GM18907 (cell line): Measurements from ENCODE around the gene PARP14.

ENCODE experiments used
- ATAC-seq: cut with Tn5 transposase; IDR thresholded peaks from one replicate; pipeline ENCODE4 v1.9.1; 2021; ENCODE audit warnings: mild to moderate bottlenecking, moderate library complexity; ENCODE audit not compliant: unreplicated experiment

Gene PARP14

GRCh38 chr3:122766430-122766829 is 85.8 kb downstream of the PARP14 start:
- no peak for ATAC-seq

GRCh38 chr3:122767540-122768372 is 87.1 kb downstream of the PARP14 start:
- ATAC-seq: no peak

- ATAC-seq: no peak
Measured at GRCh38 chr3:122770521-122771202, 90.0 kb downstream of the PARP14 start.

- ATAC-seq: no peak
Measured at GRCh38 chr3:122772827-122773226, 92.2 kb downstream of the PARP14 start.

- peak; percentile 66 for ATAC-seq
Measured at GRCh38 chr3:122773944-122774509, 93.4 kb downstream of the PARP14 start.

- peak; percentile 19 for ATAC-seq
Measured at GRCh38 chr3:122774564-122774963, 93.9 kb downstream of the PARP14 start.

- ATAC-seq: no peak
Measured at GRCh38 chr3:122776675-122777468, 96.2 kb downstream of the PARP14 start.

- ATAC-seq: no peak
Measured at GRCh38 chr3:122777563-122777962, 96.9 kb downstream of the PARP14 start.
